GM18507 (cell line): ENCODE results near the gene CCSER1.

Source experiments
- DNase-seq: peaks from one replicate; pipeline ENCODE4 v3.0.0; 2011; ENCODE audit warnings: low read depth; ENCODE audit not compliant: insufficient read length; ENCODE audit errors: extremely low spot score
- FAIRE-seq: peaks from 2 replicates; lab custom pipeline; 2011; peaks lifted over from hg19 to GRCh38; lab: Jason Lieb, UNC

CCSER1 gene

GRCh38 chr4:91630054-91630453 is 1502.9 kb downstream of the CCSER1 start:
- FAIRE-seq = no peak
- no peak for DNase-seq

- FAIRE-seq (no peak), DNase-seq (no peak)
Observed at GRCh38 chr4:91630764-91631163, 1503.6 kb downstream of the CCSER1 start.

GRCh38 chr4:91631335-91631734 is 1504.1 kb downstream of the CCSER1 start:
- no peak for FAIRE-seq
- DNase-seq = no peak

GRCh38 chr4:91636083-91636482 is 1508.9 kb downstream of the CCSER1 start:
- DNase-seq = no peak
- FAIRE-seq = no peak
